ENCODE results near the gene PDCL3. TPM values are rescaled to one million over a fixed set of nuclear protein-coding genes. Genes with fewer than 3 reads are reported as not detected.

PDCL3 gene
- total RNA-seq, 1 donor from 2014 or later: 23.9 TPM

GRCh38 chr2:100581277-100581612, 18.5 kb downstream of the PDCL3 start:
- H3K36me3 ChIP-seq (ENCODE audit: control insufficient read depth, insufficient read depth, low read length): no peaks in the 10 kb centered on the region

DNA sequence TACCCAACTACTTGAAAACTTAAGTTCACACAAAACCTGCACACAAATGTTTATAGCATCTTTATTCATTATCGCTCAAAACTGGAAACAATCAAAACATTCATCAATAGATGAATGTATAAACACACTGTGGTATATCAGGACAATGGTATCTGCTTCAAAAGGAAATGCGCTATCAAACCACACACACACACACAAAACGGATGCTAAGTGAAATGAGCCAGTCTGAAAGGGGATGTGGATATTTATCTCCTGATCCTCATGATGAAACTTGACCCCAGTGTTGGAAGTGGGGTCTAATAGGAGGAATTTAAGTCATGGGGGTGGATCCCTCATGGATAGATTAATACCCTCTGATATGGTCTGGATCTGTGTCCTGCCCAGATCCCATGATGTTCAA, 22.0 kb downstream of the PDCL3 start:
- TF ChIP-seq, protein P1, sequence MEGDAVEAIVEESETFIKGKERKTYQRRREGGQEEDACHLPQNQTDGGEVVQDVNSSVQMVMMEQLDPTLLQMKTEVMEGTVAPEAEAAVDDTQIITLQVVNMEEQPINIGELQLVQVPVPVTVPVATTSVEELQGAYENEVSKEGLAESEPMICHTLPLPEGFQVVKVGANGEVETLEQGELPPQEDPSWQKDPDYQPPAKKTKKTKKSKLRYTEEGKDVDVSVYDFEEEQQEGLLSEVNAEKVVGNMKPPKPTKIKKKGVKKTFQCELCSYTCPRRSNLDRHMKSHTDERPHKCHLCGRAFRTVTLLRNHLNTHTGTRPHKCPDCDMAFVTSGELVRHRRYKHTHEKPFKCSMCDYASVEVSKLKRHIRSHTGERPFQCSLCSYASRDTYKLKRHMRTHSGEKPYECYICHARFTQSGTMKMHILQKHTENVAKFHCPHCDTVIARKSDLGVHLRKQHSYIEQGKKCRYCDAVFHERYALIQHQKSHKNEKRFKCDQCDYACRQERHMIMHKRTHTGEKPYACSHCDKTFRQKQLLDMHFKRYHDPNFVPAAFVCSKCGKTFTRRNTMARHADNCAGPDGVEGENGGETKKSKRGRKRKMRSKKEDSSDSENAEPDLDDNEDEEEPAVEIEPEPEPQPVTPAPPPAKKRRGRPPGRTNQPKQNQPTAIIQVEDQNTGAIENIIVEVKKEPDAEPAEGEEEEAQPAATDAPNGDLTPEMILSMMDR (IDR thresholded peaks at IDR 0.05; ENCODE audit: insufficient read depth, low read length, poor library complexity, severe bottlenecking): no peak
- no peak for DNase-seq (ENCODE audit: low read depth)
- H3K36me3 ChIP-seq (ENCODE audit: control insufficient read depth, insufficient read depth, low read length): no peaks in the 10 kb centered on the region

More at GRCh38 chr2:100581277-100581612, 18.5 kb downstream of the PDCL3 start:
- TF ChIP-seq, protein P1 (IDR thresholded peaks at IDR 0.05; ENCODE audit: insufficient read depth, low read length, poor library complexity, severe bottlenecking): no peak
- Histone ChIP-seq H3K27me3 (ENCODE audit: control insufficient read depth, insufficient read depth, low read length) (no peaks in the 10 kb centered on the region), H3K4me3 (ENCODE audit: low read depth, low read length) (no peak overlapping the region)
- no peak for DNase-seq (ENCODE audit: low read depth)

DNA sequence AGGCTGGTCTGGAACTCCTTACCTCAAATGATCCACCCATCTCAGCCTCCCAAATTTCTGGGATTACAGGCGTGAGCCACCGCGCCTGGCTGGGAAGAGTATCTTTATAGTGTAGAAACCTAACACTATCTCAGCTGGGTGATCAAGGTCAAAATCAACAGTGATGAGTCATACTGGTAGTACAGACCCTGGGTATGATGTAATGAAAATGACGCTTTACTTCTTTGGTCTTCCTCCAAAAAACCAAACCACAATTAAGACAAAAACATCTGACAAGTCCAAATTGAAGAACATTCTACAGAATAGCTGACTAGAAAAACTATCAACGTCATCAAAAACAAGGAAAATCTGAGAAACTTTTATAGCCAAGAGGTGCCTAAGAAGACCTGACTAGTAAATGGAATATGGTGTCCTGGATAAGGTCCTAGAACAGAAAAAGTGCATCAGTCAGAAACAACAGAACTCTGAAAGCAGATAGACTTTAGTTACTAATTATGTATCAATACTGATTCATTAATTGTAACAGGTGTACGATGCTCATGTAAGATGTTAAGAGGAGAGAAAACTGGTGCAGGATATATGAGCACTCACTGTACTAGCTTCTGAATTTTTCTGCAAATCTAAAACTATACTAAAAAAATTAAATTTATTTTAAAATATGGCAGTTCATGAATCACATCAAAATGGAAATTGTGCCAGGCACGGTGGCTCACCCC, 25.4 kb downstream of the PDCL3 start:
- Histone ChIP-seq H3K27me3 (ENCODE audit: control insufficient read depth, insufficient read depth, low read length) (no peaks in the 10 kb centered on the region), H3K36me3 (ENCODE audit: control insufficient read depth, insufficient read depth, low read length) (no peaks in the 10 kb centered on the region), H3K4me3 (ENCODE audit: low read depth, low read length) (no peak overlapping the region)
- TF ChIP-seq, protein P1 (IDR thresholded peaks at IDR 0.05; ENCODE audit: insufficient read depth, low read length, poor library complexity, severe bottlenecking): no peak
- DNase-seq (ENCODE audit: low read depth): no peak

More for the DNA sequence above, 22.0 kb downstream of the PDCL3 start:
- Histone ChIP-seq H3K27me3 (ENCODE audit: control insufficient read depth, insufficient read depth, low read length) (no peaks in the 10 kb centered on the region), H3K4me3 (ENCODE audit: low read depth, low read length) (no peak overlapping the region)

GRCh38 chr2:100589527-100589926, 26.7 kb downstream of the PDCL3 start:
- no peaks in the 10 kb centered on the region for H3K27me3 ChIP-seq (ENCODE audit: control insufficient read depth, insufficient read depth, low read length)
- no peaks in the 10 kb centered on the region for H3K36me3 ChIP-seq (ENCODE audit: control insufficient read depth, insufficient read depth, low read length)
- no peak for DNase-seq (ENCODE audit: low read depth)
- TF ChIP-seq, protein P1 (IDR thresholded peaks at IDR 0.05; ENCODE audit: insufficient read depth, low read length, poor library complexity, severe bottlenecking): no peak
- no peak overlapping the region for H3K4me3 ChIP-seq (ENCODE audit: low read depth, low read length)

DNA sequence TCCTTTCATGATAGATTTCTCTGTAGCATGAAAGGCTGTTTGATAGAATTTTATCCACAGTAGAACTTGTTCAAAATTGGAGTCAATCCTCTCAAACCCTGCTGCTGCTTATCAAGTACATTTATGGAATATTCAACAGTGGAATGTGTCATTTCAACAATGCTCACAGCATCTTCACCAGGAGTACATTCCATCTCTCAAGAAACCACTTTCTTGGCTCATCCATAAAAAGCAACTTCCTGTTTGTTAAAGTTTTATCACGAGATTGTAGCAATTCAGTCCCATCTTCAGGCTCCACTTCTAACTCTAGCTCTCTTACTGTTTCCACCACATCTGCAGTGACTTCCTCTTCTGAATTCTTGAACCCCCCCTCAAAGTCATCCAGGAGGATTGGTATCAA, 29.4 kb downstream of the PDCL3 start:
- H3K36me3 ChIP-seq (ENCODE audit: control insufficient read depth, insufficient read depth, low read length): no peaks in the 10 kb centered on the region

More for the DNA sequence above, 29.4 kb downstream of the PDCL3 start:
- no peak for DNase-seq (ENCODE audit: low read depth)
- H3K4me3 ChIP-seq (ENCODE audit: low read depth, low read length): no peak overlapping the region
- TF ChIP-seq, protein P1 (IDR thresholded peaks at IDR 0.05; ENCODE audit: insufficient read depth, low read length, poor library complexity, severe bottlenecking): no peak
- H3K27me3 ChIP-seq (ENCODE audit: control insufficient read depth, insufficient read depth, low read length): no peaks in the 10 kb centered on the region

Data from kidney epithelial cell (primary cell).